Superior temporal gyrus (tissue), 1 donor: ENCODE results near the gene SPRN.
"Not testable (repeated sequence)": the region's sequence is repeated elsewhere in the genome, so short reads cannot be mapped to it uniquely, and the experiment has no call there.

Experiments
- DNase-seq: peaks from one replicate; pipeline ENCODE4 v3.0.0-alpha.2; 2016; ENCODE audit errors: extremely low spot score

SPRN gene

DNA sequence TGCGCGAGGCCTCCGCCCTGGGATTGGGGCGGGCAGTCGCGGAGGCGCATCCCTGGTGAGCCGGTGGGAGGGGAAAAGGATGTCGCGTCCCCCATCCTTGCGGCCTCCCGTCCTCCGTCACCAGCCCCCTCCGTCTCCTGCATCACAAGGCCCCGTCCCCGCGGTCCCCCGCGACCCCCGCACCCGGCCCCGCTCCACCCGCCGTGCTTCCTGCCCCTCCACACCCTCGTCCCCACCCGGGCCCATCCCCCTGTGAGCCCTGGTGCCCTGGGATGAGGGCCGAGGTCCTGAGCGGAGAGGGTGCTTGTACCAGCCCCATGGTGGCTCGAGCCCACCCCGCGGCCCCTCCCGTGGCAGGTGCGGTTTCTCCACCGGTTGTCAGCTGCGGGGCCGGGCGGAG lies at the start of gene SPRN:
TSS of gene SPRN (minus strand) at position 25 of the 400 bp plus-strand sequence. CDS start 944 bp downstream, outside the sequence.
- DNase-seq, result not testable (repeated sequence)

DNA sequence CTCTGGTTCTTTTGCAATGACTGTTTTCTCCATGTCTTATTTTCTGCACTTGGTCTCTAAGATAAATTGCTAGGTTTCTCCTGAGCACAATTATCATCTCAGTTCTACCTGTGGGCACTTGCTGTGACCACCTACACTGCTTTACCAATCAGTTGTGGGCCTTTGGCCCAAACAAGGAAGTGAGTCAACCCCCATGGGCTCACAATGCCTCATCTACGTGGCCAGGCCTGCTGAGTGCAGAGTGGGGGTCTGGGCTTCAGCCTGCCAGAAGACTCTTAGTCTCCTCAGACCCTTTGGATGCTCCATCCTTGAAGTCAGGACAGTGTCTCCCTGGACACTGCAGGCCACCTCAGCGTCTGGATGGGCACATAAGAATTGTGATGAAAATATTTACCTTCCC lies 49.6 kb upstream of the SPRN start:
- no peak for DNase-seq

- no peak for DNase-seq
These were observed 48.8 kb upstream of the SPRN start for GRCh38 chr10:133473270-133473669.

DNA sequence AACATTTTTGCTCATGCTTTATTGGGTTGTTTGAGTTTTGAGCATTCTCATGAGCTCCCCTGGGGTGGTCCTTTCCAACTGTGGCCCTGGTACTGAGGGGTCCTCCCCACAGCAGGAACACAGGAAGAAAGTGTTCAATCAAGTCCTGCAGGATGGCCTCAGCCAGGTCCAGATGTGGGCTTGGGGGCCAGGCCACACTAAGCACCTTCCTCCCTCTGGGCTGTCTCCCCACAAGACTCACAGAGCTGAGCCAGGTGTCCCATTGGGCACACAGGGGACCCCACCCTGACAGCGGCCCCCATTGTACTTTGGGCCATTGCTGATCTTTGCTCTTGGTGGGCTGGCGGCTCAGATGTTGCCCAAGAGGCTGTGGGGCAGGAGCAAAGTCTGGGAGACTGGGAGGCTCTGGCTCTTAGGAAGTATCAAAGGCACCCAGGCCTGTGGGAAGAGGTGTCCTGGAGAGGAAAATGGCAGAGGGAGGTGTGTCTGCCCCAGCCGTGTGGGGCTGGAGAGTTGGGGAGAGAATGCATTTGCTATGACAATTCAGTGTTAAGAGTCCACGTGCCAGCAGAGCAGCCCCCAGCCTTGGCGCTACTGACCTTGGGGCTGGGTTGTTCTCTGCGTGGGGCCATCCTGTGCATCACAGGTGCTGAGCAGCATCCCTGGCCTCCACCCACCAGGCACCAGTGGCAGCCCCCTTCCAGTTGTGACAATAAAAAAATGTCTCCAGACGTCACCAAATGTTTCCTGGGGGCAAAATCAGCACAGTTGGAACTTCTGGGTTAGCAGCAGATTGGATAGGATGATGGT lies 47.1 kb upstream of the SPRN start:
- DNase-seq, result no peak

DNA sequence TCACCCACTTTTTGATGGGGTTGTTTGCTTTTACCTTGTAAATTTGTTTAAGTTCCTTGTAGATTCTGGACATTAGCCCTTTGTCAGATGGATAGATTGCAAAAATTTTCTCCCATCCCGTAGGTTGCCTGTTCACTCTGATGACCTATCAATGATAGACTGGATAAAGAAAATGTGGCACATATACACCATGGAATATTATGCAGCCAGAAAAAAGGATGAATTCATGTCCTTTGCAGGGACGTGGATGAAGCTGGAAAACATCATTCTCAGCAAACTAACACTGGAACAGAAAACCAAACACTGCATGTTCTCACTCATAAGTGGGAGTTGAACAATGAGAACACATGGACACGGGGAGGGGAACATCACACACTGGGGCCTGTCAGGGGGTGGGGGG lies 44.8 kb upstream of the SPRN start:
- DNase-seq, result not testable (repeated sequence)

DNA sequence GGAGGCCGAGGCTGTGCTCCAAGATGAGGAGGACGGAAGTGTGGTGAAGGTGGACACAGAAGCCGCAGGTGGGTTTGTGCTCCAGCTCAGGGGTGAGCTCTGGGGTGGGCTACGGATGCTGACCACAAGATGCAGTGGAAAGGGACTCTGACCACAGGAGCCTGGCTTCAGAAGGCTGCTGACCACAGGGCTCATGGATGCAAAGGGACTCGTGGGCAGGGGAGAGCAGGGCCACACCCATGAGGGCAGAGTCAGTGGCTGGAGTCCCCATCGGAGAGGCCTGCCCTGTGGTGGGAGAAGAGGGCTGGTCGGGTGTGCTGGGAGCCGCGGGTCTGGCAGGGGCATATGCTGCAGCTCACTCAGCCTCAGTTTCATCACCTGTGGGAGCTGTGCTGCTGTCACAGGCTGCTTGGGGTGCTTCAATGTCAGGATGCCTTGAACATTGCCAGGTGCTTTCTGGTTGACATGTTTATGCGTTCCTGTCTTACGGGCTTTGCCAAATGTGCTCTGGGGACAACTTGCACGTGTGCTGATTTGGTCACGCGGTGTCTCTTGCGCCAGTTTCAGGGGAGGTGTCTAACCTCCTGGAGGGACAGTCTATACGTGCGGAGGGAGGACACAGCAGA lies 43.0 kb upstream of the SPRN start:
- no peak for DNase-seq

- no peak for DNase-seq
These were observed 42.4 kb upstream of the SPRN start for GRCh38 chr10:133466683-133467275.

DNA sequence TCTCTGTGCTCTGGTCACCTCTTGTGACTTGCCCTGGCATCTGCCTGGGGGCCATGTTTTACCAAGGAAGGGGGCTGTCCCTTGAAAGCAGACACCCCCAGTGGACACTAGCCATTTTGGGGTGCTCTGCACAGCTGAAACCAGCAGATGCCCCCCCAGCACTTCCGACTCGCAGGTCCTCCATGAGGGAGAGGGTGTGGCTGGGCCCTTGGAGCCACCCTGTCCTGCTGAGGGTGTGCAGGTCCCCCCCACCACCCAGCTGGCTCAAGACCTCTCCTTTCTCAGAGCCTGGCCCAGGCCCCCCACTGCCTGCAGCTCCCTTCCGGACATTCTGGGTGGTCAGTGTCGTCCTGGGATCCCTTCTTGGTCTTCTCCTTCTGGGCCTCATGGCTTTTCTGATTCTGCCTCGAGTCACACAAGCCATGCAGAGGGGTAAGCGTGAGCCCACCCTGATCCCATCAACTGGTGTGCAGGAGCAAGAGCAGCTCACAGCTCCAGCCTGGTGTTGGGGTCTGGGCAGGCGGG lies 41.6 kb upstream of the SPRN start:
- DNase-seq, result no peak

- no peak for DNase-seq
These were observed 40.9 kb upstream of the SPRN start for GRCh38 chr10:133465191-133465949.

GRCh38 chr10:133464582-133465031 lies 40.2 kb upstream of the SPRN start:
- DNase-seq, result no peak

- DNase-seq, result no peak
These were observed 38.3 kb upstream of the SPRN start for GRCh38 chr10:133462512-133463305.

- no peak for DNase-seq
These were observed 37.4 kb upstream of the SPRN start for GRCh38 chr10:133461841-133462240.

DNA sequence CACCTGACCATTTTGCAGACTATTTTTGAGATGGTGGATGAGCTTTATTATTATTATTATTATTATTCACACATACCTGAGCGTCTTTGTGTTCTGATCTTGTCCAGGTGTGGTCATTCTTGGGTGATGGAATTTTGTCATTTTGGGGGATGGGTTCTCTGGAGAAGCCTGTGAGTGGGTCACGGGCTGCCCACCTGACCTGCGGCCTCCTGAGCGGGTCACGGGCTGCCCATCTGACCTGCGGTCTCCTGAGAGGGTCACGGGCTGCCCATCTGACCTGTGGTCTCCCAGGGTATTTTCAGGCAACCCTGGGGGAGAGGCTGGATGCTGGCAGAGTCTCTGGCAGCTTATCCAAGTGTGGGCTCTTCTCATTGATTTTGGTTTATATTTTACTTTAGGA lies 36.6 kb upstream of the SPRN start:
- no peak for DNase-seq

DNA sequence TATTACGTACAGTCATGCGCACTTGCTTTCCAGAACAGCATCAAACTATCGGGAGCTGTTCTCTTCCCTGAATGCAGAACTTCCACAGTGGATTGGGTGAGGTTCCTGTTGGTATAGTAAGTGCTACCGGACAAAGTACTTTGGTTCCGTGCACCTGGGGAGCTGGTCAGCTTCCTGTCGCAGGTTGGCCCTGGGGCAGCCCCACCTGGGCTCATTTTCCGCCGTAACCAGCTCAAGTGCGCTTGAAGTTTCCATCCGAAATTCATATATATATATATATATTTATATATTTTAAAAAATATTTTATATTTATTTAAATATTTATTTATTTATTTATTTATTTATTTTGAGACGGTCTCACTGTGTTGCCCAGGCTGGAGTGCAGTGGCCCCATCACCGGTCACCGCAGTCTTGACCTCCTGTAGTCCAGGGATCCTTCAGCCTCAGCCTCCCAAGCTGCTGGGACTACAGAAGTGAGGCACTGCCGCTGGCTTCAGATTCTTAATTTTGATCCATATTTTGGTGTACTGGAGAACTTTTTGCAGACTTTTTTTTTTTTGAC lies 35.9 kb upstream of the SPRN start:
- no peak for DNase-seq

GRCh38 chr10:133459454-133460207 lies 35.2 kb upstream of the SPRN start:
- DNase-seq, result no peak

DNA sequence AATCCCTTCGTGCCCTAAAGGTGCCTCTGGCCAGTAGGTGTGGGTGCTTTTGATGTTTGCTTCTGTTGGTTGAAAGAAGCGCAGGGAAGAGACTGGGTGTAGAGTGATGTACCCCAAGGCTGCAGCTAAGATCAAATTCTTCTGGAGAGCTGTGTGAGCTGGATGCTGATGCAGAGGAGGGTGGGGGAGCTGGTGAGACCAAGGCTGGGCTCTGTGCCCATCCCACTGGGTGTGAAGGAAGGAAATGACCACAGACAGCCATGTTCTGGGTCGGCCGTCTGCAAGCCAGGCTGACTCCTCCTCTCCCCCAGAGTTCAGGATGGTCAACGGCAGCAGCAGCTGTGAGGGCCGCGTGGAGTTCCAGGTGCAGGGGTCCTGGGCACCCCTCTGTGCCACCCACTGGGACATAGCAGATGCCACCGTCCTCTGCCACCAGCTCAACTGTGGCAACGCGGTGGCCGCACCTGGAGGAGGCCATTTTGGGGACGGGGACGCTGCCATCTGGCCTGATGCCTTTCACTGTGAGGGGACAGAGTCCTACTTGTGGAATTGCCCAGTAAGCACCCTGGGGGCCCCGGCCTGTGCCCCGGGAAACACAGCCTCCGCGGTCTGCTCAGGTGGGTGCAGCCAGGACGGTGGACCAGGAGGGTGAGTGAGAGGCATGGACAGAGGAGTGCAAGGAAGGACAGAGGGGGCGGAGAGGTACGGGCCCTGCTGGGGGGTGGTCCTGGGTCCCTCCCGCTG lies 34.5 kb upstream of the SPRN start:
- no peak for DNase-seq

DNA sequence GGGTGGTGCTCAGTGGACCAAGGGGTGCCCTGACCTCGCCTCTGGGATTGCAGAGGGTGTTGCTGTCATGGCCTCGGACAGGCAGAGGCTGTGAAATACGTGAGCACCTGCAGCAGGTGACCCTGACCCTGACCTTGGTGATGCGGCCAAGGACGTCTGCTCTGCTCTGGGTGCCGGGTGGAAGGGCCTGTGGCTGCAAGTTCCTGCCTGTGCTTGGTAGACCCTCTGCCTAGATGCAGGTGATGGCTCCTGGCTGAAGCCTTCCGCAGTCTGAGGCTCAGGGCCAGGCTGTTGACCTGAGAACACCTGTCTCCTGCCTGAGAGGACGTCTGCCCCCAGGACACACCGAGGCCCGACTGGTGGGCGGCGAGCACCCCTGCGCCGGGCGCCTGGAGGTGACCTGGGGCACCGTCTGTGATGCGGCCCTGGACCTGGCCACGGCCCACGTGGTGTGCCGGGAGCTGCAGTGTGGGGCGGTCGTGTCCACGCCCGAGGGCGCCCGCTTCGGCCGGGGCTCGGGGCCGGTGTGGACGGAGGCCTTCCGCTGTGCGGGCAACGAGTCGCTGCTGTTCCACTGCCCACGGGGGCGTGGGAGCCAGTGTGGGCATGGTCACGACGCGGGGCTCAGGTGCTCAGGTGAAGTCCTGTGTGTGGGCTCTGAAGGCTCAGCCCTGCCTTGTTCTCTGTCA lies 33.7 kb upstream of the SPRN start:
- no peak for DNase-seq

- no peak for DNase-seq
These were observed 32.8 kb upstream of the SPRN start for GRCh38 chr10:133457100-133457841.
